Liver (tissue), 9 donors: ENCODE measurements around the gene ITGB1BP1. TPM values are rescaled to one million over a fixed set of nuclear protein-coding genes. Genes with fewer than 3 reads are reported as not detected.

Experiments used
- DNase-seq: peaks from one replicate; pipeline ENCODE4 v3.0.0-alpha.2; 2017; ENCODE audit warnings: low spot score
- H3K27ac ChIP-seq, 2 donors: one replicate each; pipeline ENCODE4 v1.7.0; 2013; ENCODE audit warnings: inconsistent platforms in 2 of 2, low read length in 2 of 2, control low read depth in 1 of 2, low read depth in 1 of 2, mild to moderate bottlenecking in 1 of 2
- H3K27me3 ChIP-seq, 4 donors: one replicate each; pipeline versions ENCODE4 v1.6.1 to v1.7.0; 2013; ENCODE audit warnings: low read length in 3 of 4, inconsistent platforms in 1 of 4, mild to moderate bottlenecking in 1 of 4, moderate library complexity in 1 of 4; ENCODE audit not compliant: control insufficient read depth in 4 of 4, insufficient read depth in 4 of 4
- H3K36me3 ChIP-seq, 4 donors: one replicate each; pipeline versions ENCODE4 v1.6.1 to v1.7.0; 2013; ENCODE audit warnings: low read length in 3 of 4, mild to moderate bottlenecking in 3 of 4, low read depth in 1 of 4, moderate library complexity in 1 of 4; ENCODE audit not compliant: control insufficient read depth in 4 of 4, insufficient read depth in 3 of 4
- H3K4me1 ChIP-seq, 4 donors: one replicate each; pipeline versions ENCODE4 v1.6.1 to v1.7.0; 2013; ENCODE audit warnings: low read length in 3 of 4, mild to moderate bottlenecking in 3 of 4, moderate library complexity in 1 of 4; ENCODE audit not compliant: control insufficient read depth in 4 of 4, insufficient read depth in 4 of 4
- H3K4me3 ChIP-seq, 3 donors: one replicate each; pipeline versions ENCODE4 v1.6.1 to v1.7.0; 2013; ENCODE audit warnings: low read length in 3 of 3, control low read depth in 1 of 3, low read depth in 1 of 3, mild to moderate bottlenecking in 1 of 3
- H3K9ac ChIP-seq, 2 donors: one replicate each; pipeline ENCODE4 v1.7.0; 2013; ENCODE audit warnings: low read length in 2 of 2, mild to moderate bottlenecking in 2 of 2, moderate library complexity in 2 of 2, control low read depth in 1 of 2, low read depth in 1 of 2
- H3K9me3 ChIP-seq, 4 donors: one replicate each; pipeline versions ENCODE4 v1.6.1 to v1.7.0; 2013; ENCODE audit warnings: low read length in 3 of 4; ENCODE audit not compliant: control insufficient read depth in 4 of 4
- EGR1 ChIP-seq, 2 donors: IDR thresholded peaks; 2 replicates each; pipeline ENCODE4 v1.6.1; 2016 to 2018; ENCODE audit warnings: antibody characterized with exemption in 2 of 2, low read depth in 2 of 2
- FOXA1 ChIP-seq: IDR thresholded peaks from 2 replicates; pipeline ENCODE4 v1.6.1; 2016; ENCODE audit warnings: antibody characterized with exemption
- FOXA2 ChIP-seq: IDR thresholded peaks from 2 replicates; pipeline ENCODE4 v1.6.1; 2016; ENCODE audit warnings: antibody characterized with exemption
- GABPA ChIP-seq, 2 donors: IDR thresholded peaks in 1 of 2; conservative IDR thresholded peaks in 1 of 2; 2 replicates each; pipeline ENCODE4 v1.6.1; 2016; ENCODE audit warnings: antibody characterized with exemption in 2 of 2, mild to moderate bottlenecking in 1 of 2, moderate library complexity in 1 of 2
- HNF4A ChIP-seq, 2 donors: conservative IDR thresholded peaks; 2 replicates each; pipeline ENCODE4 v1.6.1; 2016; ENCODE audit warnings: antibody characterized with exemption in 2 of 2, mild to moderate bottlenecking in 2 of 2
- HNF4G ChIP-seq: IDR thresholded peaks from 2 replicates; pipeline ENCODE4 v1.6.1; 2016; ENCODE audit warnings: antibody characterized with exemption
- JUND ChIP-seq, 2 donors: IDR thresholded peaks; 2 replicates each; pipeline ENCODE4 v1.6.1; 2016; ENCODE audit warnings: antibody characterized with exemption in 2 of 2
- NR2F2 ChIP-seq: IDR thresholded peaks from 2 replicates; pipeline ENCODE4 v1.6.1; 2016; ENCODE audit warnings: antibody characterized with exemption
- RAD21 ChIP-seq, 2 donors: IDR thresholded peaks; 2 replicates each; pipeline ENCODE4 v1.6.1; 2016; ENCODE audit warnings: antibody characterized with exemption in 2 of 2, mild to moderate bottlenecking in 2 of 2
- RXRA ChIP-seq, 2 donors: IDR thresholded peaks; 2 replicates each; pipeline ENCODE4 v1.6.1; 2017 to 2018; ENCODE audit warnings: antibody characterized with exemption in 2 of 2, mild to moderate bottlenecking in 1 of 2
- SP1 ChIP-seq: IDR thresholded peaks from 2 replicates; pipeline ENCODE4 v1.6.1; 2018; ENCODE audit warnings: antibody characterized with exemption, mild to moderate bottlenecking
- TAF1 ChIP-seq: conservative IDR thresholded peaks from 2 replicates; pipeline ENCODE4 v1.6.1; 2016; ENCODE audit warnings: antibody characterized with exemption, mild to moderate bottlenecking
- YY1 ChIP-seq: IDR thresholded peaks from 2 replicates; pipeline ENCODE4 v1.6.1; 2016; ENCODE audit warnings: antibody characterized with exemption, mild to moderate bottlenecking
- WGBS: extraction: QIAGEN DNeasy Blood & Tissue Kit; methylation state at CpG from one replicate; pipeline ENCODE4 v1.1.7; 2013; 5-methylcytosine and 5-hydroxymethylcytosine counted together
- polyA plus RNA-seq, 2 donors: library from polyadenylated mRNA; stranded (reverse) in 1 of 2; unstranded in 1 of 2; fragments of 200-250 nt in 1 of 2; fragments of >200 nt in 1 of 2; fragmentation: Nextera tagmentation in 1 of 2; extraction: Ambion mirVana in 1 of 2; gene quantifications; one replicate each; pipeline versions ENCODE4 v1.2.1 to v1.2.3, GENCODE V29; 2013 to 2015
- total RNA-seq, 2 donors: library from RNA; depleted of rRNA; stranded (reverse); fragments of >200 nt; gene quantifications; one replicate each; pipeline ENCODE4 v1.2.3, GENCODE V29; 2014
- TF ChIP-seq, protein P1 (sequence below): IDR thresholded peaks from 2 replicates; pipeline ENCODE4 v1.6.1; 2016; ENCODE audit warnings: antibody characterized with exemption, mild to moderate bottlenecking
- TF ChIP-seq, protein P2 (sequence below): IDR thresholded peaks from 2 replicates; pipeline ENCODE4 v1.6.1; 2016; ENCODE audit warnings: antibody characterized with exemption
- TF ChIP-seq, protein P3 (sequence below): IDR thresholded peaks from 2 replicates; pipeline ENCODE4 v1.6.1; 2016; ENCODE audit warnings: antibody characterized with exemption
- TF ChIP-seq, protein P4 (sequence below): fragments of 150-350 bp; IDR thresholded peaks from 2 replicates; pipeline ENCODE4 v1.5.1; 2017; ENCODE audit warnings: improper control_type of control experiment, low read depth, low read length; ENCODE audit not compliant: missing input control
- TF ChIP-seq, protein P5 (sequence below): IDR thresholded peaks from 2 replicates; pipeline ENCODE4 v1.6.1; 2016; ENCODE audit warnings: antibody characterized with exemption
- donor health status: healthy.
- donor health status: healthy.
- donor health status: healthy.
- donor health status: healthy.
- donor health status: healthy.

Gene ITGB1BP1
- total and polyA plus RNA-seq, 4 donors = 6.6 to 30.9 (median 13.7) TPM

DNA sequence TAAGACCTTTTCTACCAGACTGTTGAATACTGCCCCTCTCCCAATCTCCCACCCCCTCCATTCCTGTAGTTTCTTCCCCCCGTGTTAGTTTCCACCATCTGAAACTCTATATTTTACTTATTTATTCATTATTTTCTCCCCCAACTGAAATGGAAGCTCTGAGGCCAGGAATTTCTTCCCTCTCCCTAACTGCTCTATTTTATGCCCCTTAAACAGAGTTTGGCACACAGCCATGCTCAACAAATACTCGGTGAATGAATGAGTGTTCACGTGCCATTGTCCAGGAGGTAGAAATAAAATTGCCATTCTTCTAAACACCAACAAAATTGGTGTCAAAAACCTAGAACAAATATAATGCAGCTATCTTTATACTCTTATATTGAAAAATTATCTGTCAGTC lies 5.6 kb downstream of the ITGB1BP1 start:
- H3K4me3 ChIP-seq = no peak overlapping the region
- no peaks in the 10 kb centered on the region for H3K9me3 ChIP-seq
- DNase-seq = no peak
- no peak overlapping the region for H3K27ac ChIP-seq
- WGBS = 90% methylated on average over 3 of the region's 3 CpGs
- TF ChIP-seq, protein P1, sequence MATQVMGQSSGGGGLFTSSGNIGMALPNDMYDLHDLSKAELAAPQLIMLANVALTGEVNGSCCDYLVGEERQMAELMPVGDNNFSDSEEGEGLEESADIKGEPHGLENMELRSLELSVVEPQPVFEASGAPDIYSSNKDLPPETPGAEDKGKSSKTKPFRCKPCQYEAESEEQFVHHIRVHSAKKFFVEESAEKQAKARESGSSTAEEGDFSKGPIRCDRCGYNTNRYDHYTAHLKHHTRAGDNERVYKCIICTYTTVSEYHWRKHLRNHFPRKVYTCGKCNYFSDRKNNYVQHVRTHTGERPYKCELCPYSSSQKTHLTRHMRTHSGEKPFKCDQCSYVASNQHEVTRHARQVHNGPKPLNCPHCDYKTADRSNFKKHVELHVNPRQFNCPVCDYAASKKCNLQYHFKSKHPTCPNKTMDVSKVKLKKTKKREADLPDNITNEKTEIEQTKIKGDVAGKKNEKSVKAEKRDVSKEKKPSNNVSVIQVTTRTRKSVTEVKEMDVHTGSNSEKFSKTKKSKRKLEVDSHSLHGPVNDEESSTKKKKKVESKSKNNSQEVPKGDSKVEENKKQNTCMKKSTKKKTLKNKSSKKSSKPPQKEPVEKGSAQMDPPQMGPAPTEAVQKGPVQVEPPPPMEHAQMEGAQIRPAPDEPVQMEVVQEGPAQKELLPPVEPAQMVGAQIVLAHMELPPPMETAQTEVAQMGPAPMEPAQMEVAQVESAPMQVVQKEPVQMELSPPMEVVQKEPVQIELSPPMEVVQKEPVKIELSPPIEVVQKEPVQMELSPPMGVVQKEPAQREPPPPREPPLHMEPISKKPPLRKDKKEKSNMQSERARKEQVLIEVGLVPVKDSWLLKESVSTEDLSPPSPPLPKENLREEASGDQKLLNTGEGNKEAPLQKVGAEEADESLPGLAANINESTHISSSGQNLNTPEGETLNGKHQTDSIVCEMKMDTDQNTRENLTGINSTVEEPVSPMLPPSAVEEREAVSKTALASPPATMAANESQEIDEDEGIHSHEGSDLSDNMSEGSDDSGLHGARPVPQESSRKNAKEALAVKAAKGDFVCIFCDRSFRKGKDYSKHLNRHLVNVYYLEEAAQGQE = no peak
- TF ChIP-seq SP1 (no peak), FOXA2 (no peak), EGR1 (IDR thresholded peaks at IDR 0.05; ENCODE audit: low read depth in 2 of 2) (no peak)
- TF ChIP-seq, protein P2, sequence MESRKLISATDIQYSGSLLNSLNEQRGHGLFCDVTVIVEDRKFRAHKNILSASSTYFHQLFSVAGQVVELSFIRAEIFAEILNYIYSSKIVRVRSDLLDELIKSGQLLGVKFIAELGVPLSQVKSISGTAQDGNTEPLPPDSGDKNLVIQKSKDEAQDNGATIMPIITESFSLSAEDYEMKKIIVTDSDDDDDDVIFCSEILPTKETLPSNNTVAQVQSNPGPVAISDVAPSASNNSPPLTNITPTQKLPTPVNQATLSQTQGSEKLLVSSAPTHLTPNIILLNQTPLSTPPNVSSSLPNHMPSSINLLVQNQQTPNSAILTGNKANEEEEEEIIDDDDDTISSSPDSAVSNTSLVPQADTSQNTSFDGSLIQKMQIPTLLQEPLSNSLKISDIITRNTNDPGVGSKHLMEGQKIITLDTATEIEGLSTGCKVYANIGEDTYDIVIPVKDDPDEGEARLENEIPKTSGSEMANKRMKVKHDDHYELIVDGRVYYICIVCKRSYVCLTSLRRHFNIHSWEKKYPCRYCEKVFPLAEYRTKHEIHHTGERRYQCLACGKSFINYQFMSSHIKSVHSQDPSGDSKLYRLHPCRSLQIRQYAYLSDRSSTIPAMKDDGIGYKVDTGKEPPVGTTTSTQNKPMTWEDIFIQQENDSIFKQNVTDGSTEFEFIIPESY = no peak
- no peak overlapping the region for H3K9ac ChIP-seq
- H3K36me3 ChIP-seq = peaks cover 0 to 5% (median 3%) of the 10 kb centered on the region in 4 donors
- H3K4me1 ChIP-seq = peaks cover 3 to 11% (median 7%) of the 10 kb centered on the region in 4 donors
- no peaks in the 10 kb centered on the region for H3K27me3 ChIP-seq

- Histone ChIP-seq H3K4me3 (no peak overlapping the region), H3K36me3 (peaks cover 0 to 5% (median 3%) of the 10 kb centered on the region in 4 donors), H3K9ac (no peak overlapping the region), H3K27me3 (no peaks in the 10 kb centered on the region), H3K4me1 (peaks cover 0 to 3% (median under 1%) of the 10 kb centered on the region in 4 donors), H3K9me3 (no peaks in the 10 kb centered on the region), H3K27ac (no peak overlapping the region)
- no peak for TF ChIP-seq FOXA2
- TF ChIP-seq, protein P1 = no peak
- TF ChIP-seq YY1 = no peak
- TF ChIP-seq, protein P3, sequence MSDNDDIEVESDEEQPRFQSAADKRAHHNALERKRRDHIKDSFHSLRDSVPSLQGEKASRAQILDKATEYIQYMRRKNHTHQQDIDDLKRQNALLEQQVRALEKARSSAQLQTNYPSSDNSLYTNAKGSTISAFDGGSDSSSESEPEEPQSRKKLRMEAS = no peak
- no peak for TF ChIP-seq FOXA1
- no peak for TF ChIP-seq EGR1 (IDR thresholded peaks at IDR 0.05; ENCODE audit: low read depth in 2 of 2)
- no peak for TF ChIP-seq RAD21 (IDR thresholded peaks at IDR 0.05)
- no peak for TF ChIP-seq NR2F2
- TF ChIP-seq, protein P4, sequence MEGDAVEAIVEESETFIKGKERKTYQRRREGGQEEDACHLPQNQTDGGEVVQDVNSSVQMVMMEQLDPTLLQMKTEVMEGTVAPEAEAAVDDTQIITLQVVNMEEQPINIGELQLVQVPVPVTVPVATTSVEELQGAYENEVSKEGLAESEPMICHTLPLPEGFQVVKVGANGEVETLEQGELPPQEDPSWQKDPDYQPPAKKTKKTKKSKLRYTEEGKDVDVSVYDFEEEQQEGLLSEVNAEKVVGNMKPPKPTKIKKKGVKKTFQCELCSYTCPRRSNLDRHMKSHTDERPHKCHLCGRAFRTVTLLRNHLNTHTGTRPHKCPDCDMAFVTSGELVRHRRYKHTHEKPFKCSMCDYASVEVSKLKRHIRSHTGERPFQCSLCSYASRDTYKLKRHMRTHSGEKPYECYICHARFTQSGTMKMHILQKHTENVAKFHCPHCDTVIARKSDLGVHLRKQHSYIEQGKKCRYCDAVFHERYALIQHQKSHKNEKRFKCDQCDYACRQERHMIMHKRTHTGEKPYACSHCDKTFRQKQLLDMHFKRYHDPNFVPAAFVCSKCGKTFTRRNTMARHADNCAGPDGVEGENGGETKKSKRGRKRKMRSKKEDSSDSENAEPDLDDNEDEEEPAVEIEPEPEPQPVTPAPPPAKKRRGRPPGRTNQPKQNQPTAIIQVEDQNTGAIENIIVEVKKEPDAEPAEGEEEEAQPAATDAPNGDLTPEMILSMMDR = no peak
- TF ChIP-seq, protein P5, sequence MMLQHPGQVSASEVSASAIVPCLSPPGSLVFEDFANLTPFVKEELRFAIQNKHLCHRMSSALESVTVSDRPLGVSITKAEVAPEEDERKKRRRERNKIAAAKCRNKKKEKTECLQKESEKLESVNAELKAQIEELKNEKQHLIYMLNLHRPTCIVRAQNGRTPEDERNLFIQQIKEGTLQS = no peak
- no peak for TF ChIP-seq JUND (IDR thresholded peaks at IDR 0.05)
- TF ChIP-seq GABPA (IDR thresholded peaks at IDR 0.05 in 1 of 2, conservative IDR thresholded peaks at IDR 0.05 in 1 of 2) = no peak
- no peak for TF ChIP-seq RXRA (IDR thresholded peaks at IDR 0.05)
- no peak for TF ChIP-seq HNF4G
- no peak for TF ChIP-seq TAF1
- TF ChIP-seq SP1 = no peak
- no peak for TF ChIP-seq HNF4A (conservative IDR thresholded peaks at IDR 0.05)
- 94% methylated on average over 7 of the region's 7 CpGs for WGBS
- no peak for DNase-seq
Measured at GRCh38 chr2:9416962-9417316, 6.4 kb downstream of the ITGB1BP1 start.
